ENCODE results near the gene TNNI3K.

Gene TNNI3K

DNA sequence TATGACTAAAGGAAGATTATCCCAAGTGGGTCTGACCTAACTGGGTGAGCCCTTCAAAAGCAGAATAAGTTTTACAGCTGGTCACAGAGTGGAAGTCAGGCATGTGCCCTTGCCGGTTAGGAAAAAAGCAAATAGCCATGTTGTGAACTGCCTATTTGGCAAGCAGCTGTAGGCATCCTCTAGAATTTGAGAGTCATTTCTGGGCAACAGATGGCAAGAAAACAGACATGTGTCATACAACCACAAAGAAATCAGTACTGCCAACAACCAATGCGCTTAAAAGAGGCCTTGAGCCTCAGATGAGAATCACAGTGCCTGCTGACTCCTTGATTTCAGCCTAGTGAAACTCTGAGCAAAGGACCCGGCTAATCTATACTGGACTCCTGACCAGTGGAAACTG, 250.4 kb downstream of the TNNI3K start:
- CTCF ChIA-PET: no interaction called here
- TF ChIP-seq, protein P1, sequence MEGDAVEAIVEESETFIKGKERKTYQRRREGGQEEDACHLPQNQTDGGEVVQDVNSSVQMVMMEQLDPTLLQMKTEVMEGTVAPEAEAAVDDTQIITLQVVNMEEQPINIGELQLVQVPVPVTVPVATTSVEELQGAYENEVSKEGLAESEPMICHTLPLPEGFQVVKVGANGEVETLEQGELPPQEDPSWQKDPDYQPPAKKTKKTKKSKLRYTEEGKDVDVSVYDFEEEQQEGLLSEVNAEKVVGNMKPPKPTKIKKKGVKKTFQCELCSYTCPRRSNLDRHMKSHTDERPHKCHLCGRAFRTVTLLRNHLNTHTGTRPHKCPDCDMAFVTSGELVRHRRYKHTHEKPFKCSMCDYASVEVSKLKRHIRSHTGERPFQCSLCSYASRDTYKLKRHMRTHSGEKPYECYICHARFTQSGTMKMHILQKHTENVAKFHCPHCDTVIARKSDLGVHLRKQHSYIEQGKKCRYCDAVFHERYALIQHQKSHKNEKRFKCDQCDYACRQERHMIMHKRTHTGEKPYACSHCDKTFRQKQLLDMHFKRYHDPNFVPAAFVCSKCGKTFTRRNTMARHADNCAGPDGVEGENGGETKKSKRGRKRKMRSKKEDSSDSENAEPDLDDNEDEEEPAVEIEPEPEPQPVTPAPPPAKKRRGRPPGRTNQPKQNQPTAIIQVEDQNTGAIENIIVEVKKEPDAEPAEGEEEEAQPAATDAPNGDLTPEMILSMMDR (IDR thresholded peaks at IDR 0.05; ENCODE audit: insufficient read depth, low read length, missing control alignments): no peak
- H3K4me3 ChIP-seq (ENCODE audit: low read depth, low read length): no peak overlapping the region
- no peak for DNase-seq (ENCODE audit: low read depth, low spot score)
- POLR2A ChIA-PET: no interaction called here

DNA sequence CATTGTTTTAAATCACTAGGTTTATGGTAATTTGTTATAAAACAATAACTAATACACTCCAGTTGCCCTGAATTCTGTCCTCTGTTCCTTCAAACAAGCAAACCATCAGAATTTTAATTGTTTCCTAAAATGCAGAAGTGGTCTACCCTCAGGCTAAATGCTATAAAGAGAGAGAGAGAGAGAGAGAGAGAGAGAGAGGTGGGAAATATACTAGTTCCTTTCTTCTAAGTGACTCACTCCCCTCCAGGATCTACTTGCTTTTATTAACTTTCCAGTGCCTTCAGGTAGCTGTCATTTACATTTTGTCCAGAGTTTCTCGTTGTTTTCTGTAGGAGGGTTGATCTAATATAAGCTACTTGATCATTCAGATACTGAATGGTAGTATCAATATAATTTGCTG, 250.8 kb downstream of the TNNI3K start:
- no peak overlapping the region for H3K4me3 ChIP-seq (ENCODE audit: low read depth, low read length)
- TF ChIP-seq, protein P1 (IDR thresholded peaks at IDR 0.05; ENCODE audit: insufficient read depth, low read length, missing control alignments): no peak
- ChIA-PET POLR2A (no interaction called here), CTCF (no interaction called here)
- no peak for DNase-seq (ENCODE audit: low read depth, low spot score)

DNA sequence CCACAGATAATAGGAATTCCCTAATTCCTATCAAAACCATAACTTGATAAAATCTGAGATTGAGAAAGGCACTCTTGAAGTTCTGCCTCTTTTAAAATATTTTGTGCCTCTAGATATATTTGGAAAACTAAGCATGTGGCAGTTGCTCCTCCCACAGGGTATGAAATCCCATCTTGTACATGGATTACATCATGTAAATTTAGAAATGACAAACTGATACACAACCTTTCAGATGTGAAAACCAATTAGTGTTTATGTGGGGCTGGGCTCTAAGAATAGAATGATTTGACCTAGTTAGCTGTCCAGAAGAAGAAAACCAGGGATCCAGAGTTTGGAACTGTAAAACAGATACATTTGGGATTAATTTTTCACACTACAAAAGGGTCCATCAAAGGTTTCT, 261.5 kb downstream of the TNNI3K start:
- TF ChIP-seq, protein P1 (IDR thresholded peaks at IDR 0.05; ENCODE audit: insufficient read depth, low read length, missing control alignments): no peak
- ChIA-PET POLR2A (no interaction called here), CTCF (no interaction called here)
- no peak for DNase-seq (ENCODE audit: low read depth, low spot score)
- H3K4me3 ChIP-seq (ENCODE audit: low read depth, low read length): no peak overlapping the region

- TF ChIP-seq, protein P1 (IDR thresholded peaks at IDR 0.05; ENCODE audit: insufficient read depth, low read length, missing control alignments): no peak
- ChIA-PET POLR2A (no interaction called here), CTCF (no interaction called here)
- no peak for DNase-seq (ENCODE audit: low read depth, low spot score)
- H3K4me3 ChIP-seq (ENCODE audit: low read depth, low read length): no peak overlapping the region
Measured at GRCh38 chr1:74498901-74499300, 263.7 kb downstream of the TNNI3K start.

DNA sequence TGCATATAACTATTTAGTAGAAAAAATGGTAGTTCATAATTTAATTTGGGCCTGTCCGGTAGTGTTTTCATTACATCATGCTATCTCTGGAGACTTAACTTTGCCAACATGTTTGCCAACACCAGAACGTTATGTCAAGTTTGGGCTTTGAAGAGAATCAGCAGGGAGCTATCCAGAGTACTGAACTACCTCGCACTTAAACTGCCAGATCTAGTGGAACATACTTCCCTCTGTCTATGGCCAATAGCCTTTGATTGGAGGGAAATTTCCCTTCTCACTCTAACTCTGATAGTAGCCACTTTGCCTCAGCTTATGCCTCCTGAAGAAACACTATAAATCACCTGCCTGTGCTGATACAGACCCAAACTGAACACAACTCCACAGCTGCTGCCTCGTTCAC, 267.2 kb downstream of the TNNI3K start:
- DNase-seq (ENCODE audit: low read depth, low spot score): no peak
- CTCF ChIA-PET: interaction anchor here (1.2 to 1.7 kb wide), 3 partner anchors 12 to 35 kb away, joined by 3 to 5 read pairs (median 3); no protein-coding TSS in a partner anchor
- H3K4me3 ChIP-seq (ENCODE audit: low read depth, low read length): no peak overlapping the region
- POLR2A ChIA-PET: no interaction called here
- TF ChIP-seq, protein P1 (IDR thresholded peaks at IDR 0.05; ENCODE audit: insufficient read depth, low read length, missing control alignments): no peak

- H3K4me3 ChIP-seq (ENCODE audit: low read depth, low read length): no peak overlapping the region
- POLR2A ChIA-PET: no interaction called here
- no peak for DNase-seq (ENCODE audit: low read depth, low spot score)
- TF ChIP-seq, protein P1 (IDR thresholded peaks at IDR 0.05; ENCODE audit: insufficient read depth, low read length, missing control alignments): no peak
- CTCF ChIA-PET: interaction anchor here (0.7 to 1.7 kb wide), 7 partner anchors 8 to 35 kb away, joined by 3 to 5 read pairs (median 3); partner anchors contain the start of gene LRRC53
Measured at GRCh38 chr1:74502858-74503257, 267.7 kb downstream of the TNNI3K start.

All from AG04449 (cell line).